ENCODE data around the gene TACR1.
A peak's percentile ranks its signal among the peaks of the same experiment; 100 is the strongest.
"Not testable (repeated sequence)": the region's sequence is repeated elsewhere in the genome, so short reads cannot be mapped to it uniquely, and the experiment has no call there.

The TACR1 gene

GRCh38 chr2:75199428-75200011, at the start of gene TACR1:
TACR1 (minus strand) TSS chr2:75199520; CDS start chr2:75198934, 586 bp downstream.
- H3K4me3 ChIP-seq (ENCODE audit: low read length): peak within 1 kb of the TSS; percentile 12
- peak; percentile 46 for TF ChIP-seq CTCF (IDR thresholded peaks at IDR 0.05; ENCODE audit: insufficient read depth, low read depth, low read length, missing control alignments)
- DNase-seq (ENCODE audit: low read depth): peak; percentile 73

GRCh38 chr2:75248581-75248980, 49.3 kb upstream of the TACR1 start:
- H3K4me3 ChIP-seq (ENCODE audit: low read length): not testable (repeated sequence)
- DNase-seq (ENCODE audit: low read depth): peak; percentile 76

GRCh38 chr2:75246441-75247167, 47.3 kb upstream of the TACR1 start:
- DNase-seq (ENCODE audit: low read depth): no peak
- H3K4me3 ChIP-seq (ENCODE audit: low read length): no peak overlapping the region
- no peak for TF ChIP-seq CTCF (IDR thresholded peaks at IDR 0.05; ENCODE audit: insufficient read depth, low read depth, low read length, missing control alignments)

- TF ChIP-seq CTCF (IDR thresholded peaks at IDR 0.05; ENCODE audit: insufficient read depth, low read depth, low read length, missing control alignments): no peak
- no peak overlapping the region for H3K4me3 ChIP-seq (ENCODE audit: low read length)
- no peak for DNase-seq (ENCODE audit: low read depth)
Observed at GRCh38 chr2:75243219-75243618, 43.9 kb upstream of the TACR1 start.

GRCh38 chr2:75241696-75242095, 42.4 kb upstream of the TACR1 start:
- TF ChIP-seq CTCF (IDR thresholded peaks at IDR 0.05; ENCODE audit: insufficient read depth, low read depth, low read length, missing control alignments): peak; percentile 52
- DNase-seq (ENCODE audit: low read depth): peak; percentile 41
- H3K4me3 ChIP-seq (ENCODE audit: low read length): no peak overlapping the region

- TF ChIP-seq CTCF (IDR thresholded peaks at IDR 0.05; ENCODE audit: insufficient read depth, low read depth, low read length, missing control alignments): no peak
- peak; percentile 80 for DNase-seq (ENCODE audit: low read depth)
- H3K4me3 ChIP-seq (ENCODE audit: low read length): no peak overlapping the region
Observed at GRCh38 chr2:75238670-75239330, 39.5 kb upstream of the TACR1 start.

- H3K4me3 ChIP-seq (ENCODE audit: low read length): no peak overlapping the region
- TF ChIP-seq CTCF (IDR thresholded peaks at IDR 0.05; ENCODE audit: insufficient read depth, low read depth, low read length, missing control alignments): no peak
- no peak for DNase-seq (ENCODE audit: low read depth)
Observed at GRCh38 chr2:75237296-75237695, 38.0 kb upstream of the TACR1 start.

Measured in epithelial cell of esophagus (primary cell).